NOMO-1 (cell line): Measurements from ENCODE around the gene NINJ2.

ENCODE experiments used
- DNase-seq, 2 experiments: peaks; one replicate each; lab custom pipeline; 2025; ENCODE audit not compliant: unreplicated experiment in 2 of 2; lab: John Stamatoyannopoulos, UW

The NINJ2 gene

GRCh38 chr12:617304-617915, 45.8 kb downstream of the NINJ2 start:
- peak; percentile 77 to 86 for DNase-seq

DNA sequence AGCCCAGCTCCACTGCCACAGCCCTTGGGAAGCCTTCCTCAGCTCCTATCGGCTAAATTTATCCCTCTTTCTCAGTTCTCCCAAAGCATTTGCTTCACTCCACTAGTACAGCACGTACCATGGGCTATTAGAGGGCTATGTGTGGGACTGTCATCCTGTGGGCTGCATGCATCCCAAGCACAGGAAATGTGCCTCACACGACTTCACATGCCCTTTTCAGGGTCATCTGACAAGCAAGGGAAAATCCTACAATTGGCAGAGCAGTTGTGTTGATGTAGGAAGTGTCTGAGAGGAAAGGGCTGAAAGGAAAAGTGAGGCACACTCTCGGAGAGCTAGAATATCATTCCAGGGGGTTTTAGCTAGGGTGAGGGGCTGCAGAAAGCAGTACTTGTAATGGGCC, 47.6 kb downstream of the NINJ2 start:
- DNase-seq: no peak

GRCh38 chr12:614411-614970, 48.8 kb downstream of the NINJ2 start:
- DNase-seq: peak in 1 of 2 experiments; percentile 16

DNA sequence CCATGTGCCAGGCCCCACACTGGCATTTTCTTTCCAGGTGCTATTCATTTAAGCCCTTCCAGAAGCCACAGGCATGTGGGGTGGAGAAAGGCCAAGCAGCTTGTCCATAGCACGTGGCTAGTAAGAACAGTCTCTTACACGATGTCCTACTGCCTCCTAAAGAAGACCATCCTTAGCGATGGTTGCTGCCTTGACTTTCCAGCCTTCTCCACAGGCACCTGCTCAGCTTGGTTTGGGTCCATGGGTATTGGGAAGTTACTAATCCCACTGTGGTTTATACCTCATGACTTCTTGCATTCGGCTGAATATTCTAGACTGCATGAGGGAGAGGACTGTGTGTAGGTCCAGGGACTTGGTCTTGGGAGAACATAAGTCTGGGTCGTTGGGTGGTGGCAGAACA, 49.2 kb downstream of the NINJ2 start:
- DNase-seq: no peak

GRCh38 chr12:612886-613285, 50.4 kb downstream of the NINJ2 start:
- DNase-seq: no peak

DNA sequence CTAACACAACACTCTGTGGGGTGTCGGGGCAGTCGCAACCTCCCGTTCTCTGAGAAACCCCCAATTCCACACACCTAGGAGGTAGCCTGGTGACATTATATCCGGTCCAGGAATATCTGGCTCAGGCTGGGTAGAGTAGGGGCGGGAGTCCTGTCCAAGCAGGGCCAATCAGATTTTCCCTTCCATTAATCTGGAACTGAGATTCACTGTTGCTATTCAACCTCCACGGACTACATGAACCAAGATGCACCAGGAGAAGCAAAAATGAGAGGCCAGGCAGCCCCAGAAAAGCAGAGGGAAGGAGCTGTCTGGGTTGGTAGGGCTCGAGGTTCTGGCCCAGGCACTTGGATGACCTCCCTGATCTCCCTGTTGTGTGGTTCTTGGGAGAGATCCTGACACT, 51.0 kb downstream of the NINJ2 start:
- no peak for DNase-seq

- no peak for DNase-seq
These were observed 51.5 kb downstream of the NINJ2 start for GRCh38 chr12:611721-612120.

DNA sequence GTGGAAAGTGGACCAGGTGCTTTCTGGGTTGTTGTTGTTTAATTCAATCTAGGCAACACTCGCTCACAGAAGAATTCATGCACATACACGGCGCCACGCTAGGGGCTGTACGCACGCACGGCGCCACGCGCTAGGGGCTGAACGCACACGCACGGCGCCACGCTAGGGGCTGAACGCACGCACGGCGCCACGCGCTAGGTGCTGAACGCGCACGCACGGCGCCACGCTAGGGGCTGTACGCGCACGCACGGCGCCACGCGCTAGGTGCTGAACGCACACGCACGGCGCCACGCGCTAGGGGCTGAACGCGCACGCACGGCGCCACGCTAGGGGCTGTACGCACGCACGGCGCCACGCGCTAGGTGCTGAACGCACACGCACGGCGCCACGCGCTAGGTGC, 54.3 kb downstream of the NINJ2 start:
- DNase-seq: no peak

DNA sequence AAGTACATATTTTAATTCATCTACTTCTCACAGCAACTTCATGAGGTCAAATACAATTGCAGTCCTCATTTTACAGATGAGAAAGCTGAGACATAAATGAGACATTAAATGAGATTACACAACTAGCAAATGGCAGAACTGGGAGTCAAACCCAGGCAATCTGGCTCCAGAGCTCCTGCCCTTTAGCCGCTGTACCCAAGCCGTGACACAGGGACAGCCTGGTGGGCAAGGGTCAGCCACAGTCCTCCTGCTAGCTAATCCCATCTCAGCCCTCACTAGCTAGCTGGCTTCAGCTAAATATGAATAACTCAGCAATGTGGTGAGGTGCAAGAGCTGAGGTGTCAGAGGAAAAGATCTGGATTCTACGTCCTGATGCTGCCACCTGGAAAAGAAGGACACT, 54.8 kb downstream of the NINJ2 start:
- no peak for DNase-seq

- no peak for DNase-seq
These were observed 55.7 kb downstream of the NINJ2 start for GRCh38 chr12:607541-608001.

- DNase-seq: no peak
These were observed 58.3 kb downstream of the NINJ2 start for GRCh38 chr12:604956-605355.

- DNase-seq: no peak
These were observed 60.6 kb downstream of the NINJ2 start for GRCh38 chr12:602700-603068.

- DNase-seq: no peak
These were observed 61.1 kb downstream of the NINJ2 start for GRCh38 chr12:601976-602699.

GRCh38 chr12:599756-600155, 63.5 kb downstream of the NINJ2 start:
- no peak for DNase-seq

GRCh38 chr12:597926-598568, 65.2 kb downstream of the NINJ2 start:
- DNase-seq: no peak

- no peak for DNase-seq
These were observed 69.6 kb downstream of the NINJ2 start for GRCh38 chr12:593396-594270.

DNA sequence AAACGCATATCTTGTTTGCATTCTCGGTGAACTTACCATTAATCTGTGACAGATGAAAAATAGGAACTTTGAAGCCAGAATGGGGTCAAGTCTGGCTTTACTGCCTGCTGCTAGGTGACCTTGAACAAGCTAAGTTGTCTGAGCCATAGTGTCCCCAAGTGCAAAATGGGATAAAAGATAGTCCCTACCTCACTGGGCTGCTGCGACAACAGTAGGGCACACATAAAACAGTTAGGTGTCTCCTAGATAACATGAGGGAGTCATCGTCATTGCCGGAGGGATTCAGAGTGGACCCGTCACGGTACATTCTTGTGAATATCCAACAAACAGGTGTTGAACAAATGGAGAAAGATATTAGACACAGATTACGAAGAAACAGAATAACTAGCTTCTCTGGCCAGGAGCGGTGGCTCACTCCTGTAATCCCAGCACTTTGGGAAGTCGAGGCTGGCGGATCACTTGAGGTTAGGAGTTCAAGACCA, 71.2 kb downstream of the NINJ2 start:
- DNase-seq: no peak

- DNase-seq: no peak
These were observed 71.8 kb downstream of the NINJ2 start for GRCh38 chr12:591167-592023.

- no peak for DNase-seq
These were observed 73.0 kb downstream of the NINJ2 start for GRCh38 chr12:590206-590750.
